ENCODE results near the gene TGFBR3L. TPM values are rescaled to one million over a fixed set of nuclear protein-coding genes. Genes with fewer than 3 reads are reported as not detected.
"Not testable (repeated sequence)": the region's sequence is repeated elsewhere in the genome, so short reads cannot be mapped to it uniquely, and the experiment has no call there.

The TGFBR3L gene
- total RNA-seq, 6 experiments from 2014 or later = 4.5 to 12.0 (median 7.7) TPM

DNA sequence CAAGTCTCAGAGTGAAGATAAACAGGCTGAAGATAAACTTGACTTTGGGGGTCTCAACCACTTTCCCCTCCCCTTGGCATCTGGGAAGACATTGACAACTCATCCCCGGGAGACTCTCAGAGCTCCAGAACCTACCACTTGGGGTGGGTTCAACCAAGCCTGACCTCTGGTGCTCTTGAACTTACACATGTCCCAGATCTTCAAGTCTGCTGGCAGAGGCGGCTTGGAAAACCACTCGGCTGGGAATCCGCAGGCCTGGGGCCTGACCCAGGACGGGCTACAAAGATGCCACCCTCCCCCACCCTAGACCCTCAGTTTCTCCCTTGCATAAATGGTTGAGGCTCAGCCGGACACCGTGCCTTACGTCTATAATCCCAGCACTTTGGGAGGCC, 25.8 kb upstream of the TGFBR3L start:
- Mint-ChIP-seq H3K4me3 (peak overlapping the region; percentile 82), H3K27ac (peak overlapping the region; percentile 78), H3K9me3 (no peaks in the 10 kb centered on the region), H3K4me1 (ENCODE audit: low read depth) (peaks cover 5% of the 10 kb centered on the region; the same call in 1 of the 2 replicates), H3K36me3 (ENCODE audit: low read depth) (no peaks in the 10 kb centered on the region), H3K27me3 (ENCODE audit: insufficient read depth) (peaks cover 3% of the 10 kb centered on the region)
- DNase-seq = no peak
- TF ChIP-seq, protein P1, sequence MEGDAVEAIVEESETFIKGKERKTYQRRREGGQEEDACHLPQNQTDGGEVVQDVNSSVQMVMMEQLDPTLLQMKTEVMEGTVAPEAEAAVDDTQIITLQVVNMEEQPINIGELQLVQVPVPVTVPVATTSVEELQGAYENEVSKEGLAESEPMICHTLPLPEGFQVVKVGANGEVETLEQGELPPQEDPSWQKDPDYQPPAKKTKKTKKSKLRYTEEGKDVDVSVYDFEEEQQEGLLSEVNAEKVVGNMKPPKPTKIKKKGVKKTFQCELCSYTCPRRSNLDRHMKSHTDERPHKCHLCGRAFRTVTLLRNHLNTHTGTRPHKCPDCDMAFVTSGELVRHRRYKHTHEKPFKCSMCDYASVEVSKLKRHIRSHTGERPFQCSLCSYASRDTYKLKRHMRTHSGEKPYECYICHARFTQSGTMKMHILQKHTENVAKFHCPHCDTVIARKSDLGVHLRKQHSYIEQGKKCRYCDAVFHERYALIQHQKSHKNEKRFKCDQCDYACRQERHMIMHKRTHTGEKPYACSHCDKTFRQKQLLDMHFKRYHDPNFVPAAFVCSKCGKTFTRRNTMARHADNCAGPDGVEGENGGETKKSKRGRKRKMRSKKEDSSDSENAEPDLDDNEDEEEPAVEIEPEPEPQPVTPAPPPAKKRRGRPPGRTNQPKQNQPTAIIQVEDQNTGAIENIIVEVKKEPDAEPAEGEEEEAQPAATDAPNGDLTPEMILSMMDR (IDR thresholded peaks at IDR 0.05) = no peak

DNA sequence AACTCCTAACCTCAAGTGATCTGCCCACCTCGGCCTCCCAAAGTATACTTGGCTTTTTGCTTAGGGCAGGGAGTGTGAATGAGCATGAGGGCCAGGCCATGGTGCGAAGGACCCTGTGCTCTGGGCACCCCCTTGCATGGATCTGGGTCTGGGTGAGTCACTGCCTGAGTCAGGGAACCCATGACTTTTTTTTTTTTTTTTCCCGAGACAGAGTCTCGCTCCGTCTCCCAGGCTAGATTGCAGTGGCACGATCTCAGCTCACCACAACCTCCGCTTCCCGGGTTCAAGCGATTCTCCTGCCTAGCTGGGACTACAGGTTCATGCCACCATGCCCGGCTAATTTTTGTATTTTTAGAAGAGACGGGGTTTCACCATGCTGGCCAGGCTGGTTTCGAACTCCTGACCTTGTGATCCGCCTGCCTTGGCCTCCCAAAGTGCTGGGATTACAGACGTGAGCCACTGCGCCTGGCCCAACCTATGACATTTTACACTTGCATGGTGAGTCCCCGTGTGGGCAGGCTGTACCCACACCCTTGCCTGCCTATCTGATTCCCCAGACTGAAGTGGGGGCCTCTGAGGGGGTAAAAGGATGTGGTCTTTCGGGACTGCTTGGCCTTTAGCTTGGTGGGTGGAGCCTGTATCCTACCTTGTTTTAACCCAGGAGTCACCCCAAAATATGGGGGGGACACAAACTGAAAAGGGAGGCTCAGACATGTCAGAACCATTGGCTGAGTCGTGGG, 21.1 kb upstream of the TGFBR3L start:
- H3K4me1 Mint-ChIP-seq (ENCODE audit: low read depth); H3K36me3 Mint-ChIP-seq (ENCODE audit: low read depth); H3K27me3 Mint-ChIP-seq (ENCODE audit: insufficient read depth); H3K27ac Mint-ChIP-seq; H3K4me3 Mint-ChIP-seq; DNase-seq; H3K9me3 Mint-ChIP-seq: not testable (repeated sequence)

DNA sequence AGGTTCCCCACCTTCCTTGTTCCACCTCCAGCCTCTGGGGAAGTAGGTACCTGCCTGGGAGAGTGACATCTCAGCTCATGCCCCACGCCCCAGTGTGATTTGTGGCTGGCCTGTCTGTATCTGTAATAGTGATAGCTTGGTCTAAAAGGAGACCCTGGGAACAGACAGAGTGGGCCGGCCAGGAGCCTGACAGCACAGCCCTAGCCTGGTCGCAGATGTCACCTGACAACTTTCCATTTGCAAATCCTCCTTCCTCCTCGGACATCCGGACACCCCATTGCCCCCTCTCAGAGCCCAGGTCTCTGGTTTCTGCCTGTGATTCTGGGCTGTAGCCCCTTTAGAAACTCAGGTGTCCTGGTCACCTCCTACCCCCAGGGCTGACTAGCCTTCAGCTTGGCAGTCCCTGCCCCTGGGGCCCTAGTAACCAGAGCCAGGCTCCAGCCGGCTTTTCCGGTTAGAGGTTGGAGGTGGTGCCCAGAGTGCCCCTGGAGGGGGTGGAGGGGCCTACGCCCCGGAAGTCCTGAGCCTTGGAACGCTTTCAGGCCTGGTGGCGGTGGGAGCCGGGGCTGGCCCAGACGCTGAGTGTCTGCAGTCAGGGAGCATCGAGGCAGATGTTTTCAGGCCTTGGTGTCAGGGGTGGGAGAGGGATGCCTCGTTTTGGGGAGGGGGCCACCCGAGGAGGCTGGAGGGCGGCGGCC, 19.9 kb upstream of the TGFBR3L start:
- Mint-ChIP-seq H3K36me3 (ENCODE audit: low read depth) (no peaks in the 10 kb centered on the region; the same call in 1 of the 2 replicates), H3K4me3 (no peak overlapping the region), H3K27ac (no peak overlapping the region), H3K4me1 (ENCODE audit: low read depth) (no peaks in the 10 kb centered on the region), H3K27me3 (ENCODE audit: insufficient read depth) (no peaks in the 10 kb centered on the region; the same call in 1 of the 2 replicates), H3K9me3 (no peaks in the 10 kb centered on the region)
- DNase-seq = no peak
- TF ChIP-seq, protein P1 (IDR thresholded peaks at IDR 0.05) = no peak

- H3K9me3 Mint-ChIP-seq = no peaks in the 10 kb centered on the region
- no peaks in the 10 kb centered on the region; the same call in 1 of the 2 replicates for H3K36me3 Mint-ChIP-seq (ENCODE audit: low read depth)
- DNase-seq = no peak
- no peaks in the 10 kb centered on the region for H3K4me1 Mint-ChIP-seq (ENCODE audit: low read depth)
- H3K27ac Mint-ChIP-seq = no peak overlapping the region
- TF ChIP-seq, protein P1 (IDR thresholded peaks at IDR 0.05) = no peak
- no peak overlapping the region for H3K4me3 Mint-ChIP-seq
- H3K27me3 Mint-ChIP-seq (ENCODE audit: insufficient read depth) = no peaks in the 10 kb centered on the region; the same call in 1 of the 2 replicates
These were observed 19.1 kb upstream of the TGFBR3L start for GRCh38 chr19:7895565-7895964.

GRCh38 chr19:7897292-7897691, 17.3 kb upstream of the TGFBR3L start:
- DNase-seq = no peak
- no peaks in the 10 kb centered on the region for H3K9me3 Mint-ChIP-seq
- H3K36me3 Mint-ChIP-seq (ENCODE audit: low read depth) = no peaks in the 10 kb centered on the region; the same call in 1 of the 2 replicates
- no peaks in the 10 kb centered on the region; the same call in 1 of the 2 replicates for H3K27me3 Mint-ChIP-seq (ENCODE audit: insufficient read depth)
- TF ChIP-seq, protein P1 (IDR thresholded peaks at IDR 0.05) = no peak
- H3K4me1 Mint-ChIP-seq (ENCODE audit: low read depth) = peaks cover under 1% of the 10 kb centered on the region; the same call in 1 of the 2 replicates
- H3K27ac Mint-ChIP-seq = no peak overlapping the region
- H3K4me3 Mint-ChIP-seq = no peak overlapping the region

DNA sequence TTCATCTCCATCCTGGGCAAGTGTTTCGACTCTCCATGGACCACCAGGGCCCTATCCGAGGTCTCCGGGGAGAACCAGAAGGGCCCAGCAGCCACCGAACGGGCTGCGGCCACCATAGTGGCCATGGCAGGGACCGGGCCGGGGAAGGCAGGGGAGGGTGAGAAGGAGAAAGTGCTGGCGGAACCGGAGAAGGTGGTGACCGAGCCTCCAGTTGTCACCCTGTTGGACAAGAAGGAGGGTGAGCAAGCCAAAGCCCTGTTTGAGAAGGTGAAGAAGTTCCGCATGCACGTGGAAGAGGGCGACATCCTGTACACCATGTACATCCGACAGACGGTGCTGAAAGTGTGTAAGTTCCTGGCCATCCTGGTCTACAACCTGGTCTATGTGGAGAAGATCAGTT, 15.7 kb upstream of the TGFBR3L start:
- H3K4me1 Mint-ChIP-seq (ENCODE audit: low read depth) = peaks cover 6% of the 10 kb centered on the region
- H3K36me3 Mint-ChIP-seq (ENCODE audit: low read depth) = no peaks in the 10 kb centered on the region; the same call in 1 of the 2 replicates
- DNase-seq = no peak
- H3K27me3 Mint-ChIP-seq (ENCODE audit: insufficient read depth) = peaks cover 5% of the 10 kb centered on the region
- H3K27ac Mint-ChIP-seq = no peak overlapping the region
- no peak overlapping the region for H3K4me3 Mint-ChIP-seq
- no peaks in the 10 kb centered on the region for H3K9me3 Mint-ChIP-seq
- TF ChIP-seq, protein P1 (IDR thresholded peaks at IDR 0.05) = 0 out of 2 replicates have a peak, but pooled peaks have one; percentile 11

Data from HFFc6 (cell line).